Measurements from ENCODE around the gene ABO.

DNA sequence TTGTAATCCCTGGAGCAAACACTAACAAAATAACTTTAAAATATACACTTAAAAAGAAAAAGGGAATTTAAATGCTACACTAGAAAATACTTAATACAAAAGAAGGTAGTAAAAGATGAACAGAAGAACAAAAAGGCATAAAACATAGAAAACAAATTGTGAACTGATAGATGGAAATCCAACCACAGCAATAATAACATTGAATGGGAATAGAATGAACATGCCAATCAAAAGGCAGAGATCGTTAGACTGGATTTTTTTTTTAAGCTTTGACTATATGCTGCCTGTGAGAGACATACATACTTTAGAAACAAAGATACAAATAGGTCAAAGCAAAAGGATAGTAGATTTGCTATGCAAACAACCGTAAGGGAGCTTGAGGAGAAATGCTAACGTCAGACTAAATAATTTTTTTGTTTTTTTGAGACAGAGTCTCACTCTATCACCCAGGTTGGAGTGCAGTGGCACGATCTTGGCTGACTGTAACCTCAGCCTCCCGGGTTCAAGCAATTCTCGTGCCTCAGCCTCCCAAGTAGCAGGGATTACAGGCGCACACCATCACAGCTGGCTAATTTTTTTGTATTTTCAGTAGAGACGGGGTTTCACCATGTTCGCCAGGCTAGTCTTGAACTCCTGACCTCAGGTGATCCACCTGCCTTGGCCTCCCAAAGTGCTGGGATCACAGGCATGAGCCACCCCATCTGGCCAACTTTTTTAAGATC is 6.5 kb downstream of the ABO start:
- TF ChIP-seq CTCF (conservative IDR thresholded peaks at IDR 0.05): no peak
- TF ChIP-seq EZH2 (IDR thresholded peaks at IDR 0.05; ENCODE audit: low read depth): no peak
